Esophagus muscularis mucosa (tissue), 4 donors: Measurements from ENCODE around the gene NME2.

Experiments used
- EP300 ChIP-seq: sonication (generic); formaldehyde crosslinking; IDR thresholded peaks from one replicate; pipeline ENCODE4 v1.6.1; 2017; ENCODE audit warnings: antibody characterized with exemption
- POLR2A ChIP-seq: fragments of 450-650 bp; IDR thresholded peaks from one replicate; pipeline ENCODE4 v1.6.1; 2017; ENCODE audit warnings: antibody characterized with exemption, moderate library complexity, mild to moderate bottlenecking, low read depth
- TF ChIP-seq, protein P1 (sequence below), 3 experiments: fragments of 200-600 bp in 2 of 3; fragments of 450-650 bp in 1 of 3; sonication (generic) in 2 of 3; IDR thresholded peaks; one replicate each; pipeline ENCODE4 v1.5.1; 2017 to 2019; ENCODE audit warnings: antibody characterized with exemption in 3 of 3, mild to moderate bottlenecking in 2 of 3, moderate library complexity in 1 of 3

GRCh38 chr17:51120739-51121619 lies 45.2 kb upstream of the NME2 start, which contains the start of gene SPAG9:
- TF ChIP-seq EP300, result no peak
- TF ChIP-seq, protein P1, sequence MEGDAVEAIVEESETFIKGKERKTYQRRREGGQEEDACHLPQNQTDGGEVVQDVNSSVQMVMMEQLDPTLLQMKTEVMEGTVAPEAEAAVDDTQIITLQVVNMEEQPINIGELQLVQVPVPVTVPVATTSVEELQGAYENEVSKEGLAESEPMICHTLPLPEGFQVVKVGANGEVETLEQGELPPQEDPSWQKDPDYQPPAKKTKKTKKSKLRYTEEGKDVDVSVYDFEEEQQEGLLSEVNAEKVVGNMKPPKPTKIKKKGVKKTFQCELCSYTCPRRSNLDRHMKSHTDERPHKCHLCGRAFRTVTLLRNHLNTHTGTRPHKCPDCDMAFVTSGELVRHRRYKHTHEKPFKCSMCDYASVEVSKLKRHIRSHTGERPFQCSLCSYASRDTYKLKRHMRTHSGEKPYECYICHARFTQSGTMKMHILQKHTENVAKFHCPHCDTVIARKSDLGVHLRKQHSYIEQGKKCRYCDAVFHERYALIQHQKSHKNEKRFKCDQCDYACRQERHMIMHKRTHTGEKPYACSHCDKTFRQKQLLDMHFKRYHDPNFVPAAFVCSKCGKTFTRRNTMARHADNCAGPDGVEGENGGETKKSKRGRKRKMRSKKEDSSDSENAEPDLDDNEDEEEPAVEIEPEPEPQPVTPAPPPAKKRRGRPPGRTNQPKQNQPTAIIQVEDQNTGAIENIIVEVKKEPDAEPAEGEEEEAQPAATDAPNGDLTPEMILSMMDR (IDR thresholded peaks at IDR 0.05), result no peak
- peak; percentile 57 for TF ChIP-seq POLR2A
